HG03039 (cell line): ENCODE results near the gene OR56A1.
"Not testable (repeated sequence)": the region's sequence is repeated elsewhere in the genome, so short reads cannot be mapped to it uniquely, and the experiment has no call there.

Experiments
- ATAC-seq: cut with Tn5 transposase; IDR thresholded peaks from one replicate; pipeline ENCODE4 v1.9.1; 2021; ENCODE audit warnings: mild to moderate bottlenecking, moderate library complexity; ENCODE audit not compliant: unreplicated experiment

OR56A1 gene, protein sequence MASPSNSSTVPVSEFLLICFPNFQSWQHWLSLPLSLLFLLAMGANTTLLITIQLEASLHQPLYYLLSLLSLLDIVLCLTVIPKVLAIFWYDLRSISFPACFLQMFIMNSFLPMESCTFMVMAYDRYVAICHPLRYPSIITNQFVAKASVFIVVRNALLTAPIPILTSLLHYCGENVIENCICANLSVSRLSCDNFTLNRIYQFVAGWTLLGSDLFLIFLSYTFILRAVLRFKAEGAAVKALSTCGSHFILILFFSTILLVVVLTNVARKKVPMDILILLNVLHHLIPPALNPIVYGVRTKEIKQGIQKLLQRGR

DNA sequence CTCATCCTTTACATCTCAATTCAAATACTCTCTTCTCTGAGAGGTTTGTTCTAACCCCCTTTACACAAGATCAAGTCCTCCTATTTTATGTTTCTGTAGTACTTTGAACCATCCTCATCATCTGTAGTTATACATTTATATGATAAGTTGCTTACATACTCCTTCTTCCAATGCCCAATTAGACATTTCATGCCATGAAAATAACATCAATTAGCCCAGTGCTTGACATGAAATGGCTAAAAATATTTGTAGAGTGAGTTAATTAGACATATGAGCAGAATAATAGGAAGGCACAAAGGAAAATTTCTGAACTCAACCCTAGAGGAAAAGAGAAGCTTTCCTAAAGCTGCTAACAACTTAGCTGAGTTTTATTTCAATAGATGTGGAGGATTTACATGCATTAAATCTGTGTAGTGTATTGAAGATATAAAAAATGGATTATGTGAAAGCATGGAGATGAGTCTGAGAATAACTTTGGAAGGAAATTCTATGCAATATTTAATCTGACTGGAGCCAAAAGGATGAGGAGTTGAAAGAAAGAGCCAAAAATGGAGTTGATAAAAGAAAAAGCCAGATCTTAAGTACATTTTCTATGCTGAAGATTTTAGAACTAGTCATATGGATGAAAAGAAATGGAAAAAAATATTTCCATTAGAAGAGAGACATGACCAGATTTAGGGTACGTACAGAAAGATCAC, at the start of gene OR56A1:
OR56A1 (minus strand) TSS at position 51 of the 698 bp plus-strand sequence. CDS start 3,066 bp downstream, outside the sequence.
- no peak for ATAC-seq

- no peak for ATAC-seq
Observed at GRCh38 chr11:6079463-6079862, 48.9 kb upstream of the OR56A1 start.

GRCh38 chr11:6077723-6078122, 47.2 kb upstream of the OR56A1 start:
- no peak for ATAC-seq

GRCh38 chr11:6076443-6076842, 45.9 kb upstream of the OR56A1 start:
- not testable (repeated sequence) for ATAC-seq

DNA sequence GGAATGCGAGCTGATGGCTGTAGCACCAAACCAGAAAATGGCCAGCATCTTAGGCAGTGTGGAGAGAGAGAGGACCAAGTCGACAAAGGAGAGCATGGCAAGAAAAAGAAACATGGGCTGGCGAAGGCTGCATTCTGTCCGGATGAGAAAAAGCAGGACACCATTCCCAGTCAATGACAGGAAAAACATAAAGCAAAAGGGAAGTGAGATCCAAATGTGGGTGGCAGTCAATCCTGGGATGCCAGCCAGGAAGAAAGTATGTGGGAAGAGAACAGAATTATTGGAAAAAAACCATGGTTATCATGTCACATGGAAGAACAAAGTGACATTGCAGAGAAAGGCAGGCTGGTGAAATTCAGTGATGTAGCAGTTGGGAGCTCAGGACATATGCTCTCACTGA, 36.9 kb upstream of the OR56A1 start:
- no peak for ATAC-seq

DNA sequence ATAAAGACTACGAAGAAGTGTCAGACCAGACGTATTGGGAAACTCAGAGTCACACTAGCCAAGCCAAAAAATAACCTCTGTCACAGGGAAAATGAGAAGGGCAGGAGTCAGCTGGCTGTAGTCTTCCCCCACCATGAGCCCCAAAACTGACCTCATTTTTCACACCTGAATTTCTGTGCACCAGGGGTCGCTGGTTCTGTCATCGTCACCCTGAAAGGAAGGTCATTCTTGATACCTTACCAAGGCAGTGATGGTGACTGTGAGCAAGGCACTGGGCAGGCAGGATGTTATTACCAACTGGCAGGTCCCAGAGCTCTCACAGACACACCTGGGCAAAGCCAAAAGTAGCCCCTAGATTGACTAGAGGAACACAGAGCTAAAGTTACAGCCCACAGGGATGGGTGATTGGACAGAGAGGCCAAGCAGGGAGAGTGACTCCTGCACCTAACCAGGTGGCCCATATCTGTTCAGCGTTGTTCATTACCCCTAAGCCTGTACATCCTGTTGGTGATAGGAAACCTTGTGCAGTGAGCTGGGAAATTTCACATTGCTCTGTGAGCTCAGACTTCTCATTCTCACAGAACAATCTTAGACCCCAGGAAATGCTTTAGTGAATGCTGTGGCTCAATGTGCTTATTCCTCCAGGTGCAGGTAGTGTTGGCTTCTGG, 32.3 kb upstream of the OR56A1 start:
- no peak for ATAC-seq

DNA sequence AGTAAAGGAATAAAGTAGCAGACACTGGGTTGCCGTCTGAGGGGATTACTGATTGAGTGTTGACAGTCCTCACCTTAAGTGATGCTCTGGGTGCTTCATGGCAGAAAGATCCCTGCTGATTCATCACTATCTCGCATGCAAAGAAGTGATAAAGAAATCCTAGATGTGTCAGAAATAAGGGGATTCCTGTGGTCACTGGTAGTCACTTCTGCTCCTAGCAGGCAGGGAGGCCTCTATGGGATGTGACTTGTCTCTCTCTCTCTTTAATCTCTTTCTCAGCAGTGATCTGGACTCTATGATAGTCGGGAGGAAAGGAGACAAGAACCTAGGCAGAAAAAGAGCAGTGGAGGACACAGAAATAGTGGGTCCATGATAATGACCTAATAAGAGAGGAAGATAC, 30.9 kb upstream of the OR56A1 start:
- no peak for ATAC-seq

GRCh38 chr11:6057452-6057851, 26.9 kb upstream of the OR56A1 start:
- no peak for ATAC-seq

- no peak for ATAC-seq
Observed at GRCh38 chr11:6055569-6055968, 25.0 kb upstream of the OR56A1 start.

- ATAC-seq: no peak
Observed at GRCh38 chr11:6052374-6052773, 21.8 kb upstream of the OR56A1 start.

GRCh38 chr11:6040874-6041273, 10.3 kb upstream of the OR56A1 start:
- no peak for ATAC-seq

DNA sequence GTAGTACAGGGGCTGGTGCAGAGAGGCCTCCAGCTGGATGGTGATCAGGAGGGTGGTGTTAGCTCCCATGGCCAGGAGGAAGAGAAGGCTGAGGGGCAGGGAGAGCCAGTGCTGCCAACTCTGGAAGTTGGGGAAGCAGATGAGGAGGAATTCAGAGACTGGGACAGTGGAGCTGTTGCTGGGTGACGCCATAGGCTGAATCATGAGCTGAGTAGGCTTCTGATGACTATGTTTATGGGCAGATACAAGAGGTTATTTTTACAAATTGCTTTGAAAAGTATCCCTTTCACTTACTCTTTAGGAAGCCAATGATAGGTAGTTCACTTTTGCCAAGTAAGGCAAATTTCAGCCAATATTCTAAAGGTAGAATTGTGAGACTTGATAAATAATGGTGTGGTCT, 3.1 kb downstream of the OR56A1 start:
- no peak for ATAC-seq

- no peak for ATAC-seq
Observed at GRCh38 chr11:6025056-6025455, 5.5 kb downstream of the OR56A1 start.

DNA sequence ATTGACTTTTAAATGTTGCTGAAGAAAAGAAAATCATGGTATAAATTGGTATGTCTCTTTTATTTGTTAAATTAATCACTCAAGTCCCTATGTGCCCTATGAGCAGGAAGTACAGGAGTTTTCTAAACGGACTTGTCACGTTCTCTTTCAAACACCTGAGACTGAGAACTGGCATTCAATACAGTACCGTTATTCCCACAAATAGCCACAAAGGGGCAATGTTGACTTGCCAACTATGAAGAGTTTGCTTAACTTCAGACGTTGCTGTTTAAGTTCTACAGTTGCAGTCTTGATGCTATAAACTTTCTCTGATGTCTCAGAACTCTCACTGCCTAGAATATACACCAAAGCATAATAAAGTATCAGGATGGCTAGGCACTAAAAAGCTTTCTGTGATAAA, 7.6 kb downstream of the OR56A1 start:
- ATAC-seq: no peak

DNA sequence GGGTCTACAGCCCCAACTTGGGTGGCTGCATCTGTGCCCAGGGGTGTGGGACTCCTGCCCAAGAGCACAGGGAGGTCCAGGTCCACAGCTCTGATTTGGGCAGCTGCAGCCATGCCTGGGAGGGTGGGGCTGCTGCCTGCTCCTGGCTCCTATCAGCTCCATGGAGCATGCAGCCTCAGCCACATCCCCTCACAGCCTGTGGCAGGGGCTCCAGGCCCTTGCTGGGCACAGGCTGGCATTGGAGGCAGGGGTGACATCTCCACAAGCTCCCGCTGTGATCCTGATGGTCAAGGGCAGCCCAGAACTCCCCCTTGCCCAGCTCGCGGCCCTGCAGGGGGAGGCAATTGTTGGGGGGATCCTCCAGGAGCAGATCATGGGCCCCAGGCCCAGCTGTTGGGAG, 17.5 kb downstream of the OR56A1 start:
- no peak for ATAC-seq

DNA sequence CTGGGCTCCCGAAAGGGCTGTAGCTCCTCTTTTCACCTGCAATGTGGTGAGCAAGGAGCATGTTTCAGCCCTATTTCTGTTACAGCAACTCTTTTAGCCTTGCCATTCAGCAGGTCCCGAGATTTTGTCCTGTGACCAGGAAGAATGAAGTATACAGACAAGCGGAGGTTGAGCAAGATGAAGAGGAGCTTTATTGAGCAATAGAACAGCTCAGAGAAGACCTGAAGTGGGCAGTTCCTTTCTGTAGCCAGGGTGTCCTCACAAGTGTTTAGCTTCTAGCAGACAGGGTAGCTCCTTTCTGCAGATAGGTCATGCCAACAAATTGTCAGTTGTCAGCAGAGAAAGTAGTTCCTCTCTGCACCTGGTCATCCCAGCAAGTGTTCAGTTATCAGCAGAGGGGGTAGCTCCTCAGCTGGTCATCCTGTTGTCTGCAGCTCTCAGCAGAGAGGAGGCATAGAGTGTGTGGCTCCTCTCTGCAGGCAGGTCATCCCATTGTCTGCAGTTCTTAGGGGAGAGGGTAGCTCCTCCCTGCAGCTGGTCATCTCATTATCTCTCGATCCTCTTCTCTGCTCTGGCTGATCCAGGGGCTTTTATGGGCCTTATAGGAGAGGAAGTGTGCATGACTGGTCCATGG, 18.4 kb downstream of the OR56A1 start:
- no peak for ATAC-seq

DNA sequence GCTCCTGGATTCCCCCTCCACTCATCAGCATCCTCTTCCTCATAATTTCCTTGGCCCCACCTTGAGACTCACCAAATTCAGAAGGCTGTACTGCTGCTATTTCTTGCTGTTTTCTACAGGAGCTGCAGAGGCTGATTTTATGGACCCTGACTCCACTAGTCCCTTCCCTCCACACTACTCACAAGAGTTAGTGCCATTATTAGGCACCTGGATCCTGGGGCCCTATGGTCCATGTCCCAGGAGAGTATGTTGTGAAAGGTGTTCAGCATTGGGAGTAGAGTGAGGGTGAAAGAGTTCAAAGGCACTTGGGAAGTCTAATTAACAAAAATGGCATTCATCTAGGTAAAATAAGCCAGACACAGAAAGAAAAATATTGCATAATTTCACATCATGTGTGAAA, 23.7 kb downstream of the OR56A1 start, which contains the start of gene OR56A4:
OR56A4 (minus strand) TSS at position 101 of the 400 bp plus-strand sequence. CDS start 3,954 bp downstream, outside the sequence.
- no peak for ATAC-seq

DNA sequence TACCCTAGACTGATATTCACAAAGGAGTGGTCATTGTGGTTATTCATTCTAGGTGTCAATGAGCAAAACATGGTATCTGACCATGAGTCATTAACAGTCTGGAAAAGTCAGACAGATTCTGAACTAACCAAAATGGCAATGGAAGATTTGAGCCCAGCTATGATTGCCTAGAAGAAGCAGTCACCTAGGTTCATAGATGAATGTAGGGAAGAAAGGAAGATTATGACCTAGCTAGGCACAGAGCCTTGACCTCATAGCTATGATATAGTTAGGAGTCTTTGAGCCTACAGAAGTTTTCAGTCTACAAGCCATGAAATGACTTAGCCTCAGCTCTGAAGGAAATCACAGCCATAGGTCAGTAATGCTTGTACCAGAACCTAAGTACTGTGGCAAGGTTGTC, 24.2 kb downstream of the OR56A1 start:
- ATAC-seq: no peak

GRCh38 chr11:6002202-6002699, 28.3 kb downstream of the OR56A1 start:
- no peak for ATAC-seq

DNA sequence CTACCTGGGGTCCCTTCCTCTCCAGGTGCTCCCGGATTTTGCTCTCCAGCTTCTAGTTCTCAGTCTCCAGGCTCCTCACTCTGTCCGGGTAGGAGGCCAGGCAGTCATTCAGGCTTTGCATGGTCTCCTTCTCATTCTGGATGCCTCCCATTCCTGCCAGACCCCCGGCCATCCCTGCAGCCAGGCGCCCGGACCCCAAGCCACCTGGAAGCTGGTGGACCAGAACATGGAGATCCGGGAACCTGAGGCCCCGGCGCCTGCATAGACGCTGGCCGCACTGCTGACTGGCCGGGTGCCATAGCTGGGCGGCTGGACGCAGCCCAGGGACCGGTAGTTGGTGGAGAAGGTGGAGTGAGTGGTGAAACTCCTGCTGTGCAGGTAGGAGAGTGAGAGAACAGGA, 35.8 kb downstream of the OR56A1 start:
- ATAC-seq: no peak

- ATAC-seq: no peak
Observed at GRCh38 chr11:5992604-5993251, 37.8 kb downstream of the OR56A1 start.
